ENCODE results near the gene ARHGEF40.

The ARHGEF40 gene

GRCh38 chr14:21093018-21093417 is 22.9 kb downstream of the ARHGEF40 start:
- Histone ChIP-seq H3K36me3 (ENCODE audit: control insufficient read depth, insufficient read depth, low read length) (no peaks in the 10 kb centered on the region), H3K27me3 (replicated peaks; ENCODE audit: control insufficient read depth, insufficient read depth, low read length) (no peaks in the 10 kb centered on the region), H3K4me3 (replicated peaks; ENCODE audit: low read depth, low read length) (no peak overlapping the region)
- no peak for TF ChIP-seq CTCF (IDR thresholded peaks at IDR 0.05; ENCODE audit: insufficient read depth, low read length, poor library complexity, severe bottlenecking)
- DNase-seq (ENCODE audit: extremely low read depth, insufficient read length): no peak

GRCh38 chr14:21093769-21094681 is 23.9 kb downstream of the ARHGEF40 start:
- Histone ChIP-seq H3K36me3 (ENCODE audit: control insufficient read depth, insufficient read depth, low read length) (no peaks in the 10 kb centered on the region), H3K4me3 (replicated peaks; ENCODE audit: low read depth, low read length) (no peak overlapping the region), H3K27me3 (replicated peaks; ENCODE audit: control insufficient read depth, insufficient read depth, low read length) (no peaks in the 10 kb centered on the region)
- no peak for TF ChIP-seq CTCF (IDR thresholded peaks at IDR 0.05; ENCODE audit: insufficient read depth, low read length, poor library complexity, severe bottlenecking)
- DNase-seq (ENCODE audit: extremely low read depth, insufficient read length): no peak

GRCh38 chr14:21095430-21096205 is 25.5 kb downstream of the ARHGEF40 start:
- no peak overlapping the region for H3K4me3 ChIP-seq (replicated peaks; ENCODE audit: low read depth, low read length)
- H3K27me3 ChIP-seq (replicated peaks; ENCODE audit: control insufficient read depth, insufficient read depth, low read length): no peaks in the 10 kb centered on the region
- DNase-seq (ENCODE audit: extremely low read depth, insufficient read length): no peak
- TF ChIP-seq CTCF (IDR thresholded peaks at IDR 0.05; ENCODE audit: insufficient read depth, low read length, poor library complexity, severe bottlenecking): no peak
- H3K36me3 ChIP-seq (ENCODE audit: control insufficient read depth, insufficient read depth, low read length): no peaks in the 10 kb centered on the region

- Histone ChIP-seq H3K27me3 (replicated peaks; ENCODE audit: control insufficient read depth, insufficient read depth, low read length) (no peaks in the 10 kb centered on the region), H3K4me3 (replicated peaks; ENCODE audit: low read depth, low read length) (no peak overlapping the region), H3K36me3 (ENCODE audit: control insufficient read depth, insufficient read depth, low read length) (no peaks in the 10 kb centered on the region)
- TF ChIP-seq CTCF (IDR thresholded peaks at IDR 0.05; ENCODE audit: insufficient read depth, low read length, poor library complexity, severe bottlenecking): no peak
- no peak for DNase-seq (ENCODE audit: extremely low read depth, insufficient read length)
These were observed 26.3 kb downstream of the ARHGEF40 start for GRCh38 chr14:21096438-21096837.

GRCh38 chr14:21096978-21097635 is 27.0 kb downstream of the ARHGEF40 start:
- no peaks in the 10 kb centered on the region for H3K36me3 ChIP-seq (ENCODE audit: control insufficient read depth, insufficient read depth, low read length)
- H3K27me3 ChIP-seq (replicated peaks; ENCODE audit: control insufficient read depth, insufficient read depth, low read length): no peaks in the 10 kb centered on the region
- DNase-seq (ENCODE audit: extremely low read depth, insufficient read length): no peak
- TF ChIP-seq CTCF (IDR thresholded peaks at IDR 0.05; ENCODE audit: insufficient read depth, low read length, poor library complexity, severe bottlenecking): no peak
- H3K4me3 ChIP-seq (replicated peaks; ENCODE audit: low read depth, low read length): no peak overlapping the region
